ENCODE data around the gene SGPL1. TPM values are rescaled to one million over a fixed set of nuclear protein-coding genes. Genes with fewer than 3 reads are reported as not detected.

Gene SGPL1
- total RNA-seq, 1 experiment from 2014 or later: 52.6 TPM

DNA sequence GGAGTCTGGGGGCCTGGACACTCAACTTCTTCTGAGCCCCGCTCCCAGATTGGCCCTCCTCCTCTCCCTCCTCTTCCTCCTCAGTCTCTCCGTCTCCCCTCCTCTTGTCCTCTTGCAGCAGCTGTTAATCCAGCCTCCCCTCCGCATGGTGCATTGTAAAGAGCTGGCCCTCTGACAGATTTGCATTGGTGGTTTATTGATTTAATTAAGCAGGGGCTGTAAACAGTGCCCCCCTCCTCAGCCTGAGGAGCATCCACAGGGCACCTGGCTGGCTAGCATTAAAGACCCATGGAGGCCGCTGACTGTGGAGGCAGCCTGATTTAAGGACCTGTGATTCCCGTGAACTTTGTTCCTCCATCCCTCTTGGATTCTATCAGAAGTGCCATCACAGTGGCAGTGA lies 101.5 kb downstream of the SGPL1 start:
- Mint-ChIP-seq H3K9me3 (no peaks in the 10 kb centered on the region), H3K4me3 (no peak overlapping the region), H3K27me3 (ENCODE audit: low read depth) (peaks cover 15% of the 10 kb centered on the region), H3K27ac (no peak overlapping the region), H3K36me3 (ENCODE audit: insufficient read depth in 1 of 3, low read depth in 3 of 3) (no peaks in the 10 kb centered on the region), H3K4me1 (peaks cover 0 to 8% of the 10 kb centered on the region in 2 experiments; a peak in 2 of 4 replicates)
- no peak overlapping the region for H2BK12ac ChIP-seq (ENCODE audit: insufficient read length, low read depth, low read length)
- H4K20me1 ChIP-seq (ENCODE audit: control insufficient read depth, insufficient read depth, insufficient read length): peaks cover 5% of the 10 kb centered on the region
- TF ChIP-seq, protein P1, sequence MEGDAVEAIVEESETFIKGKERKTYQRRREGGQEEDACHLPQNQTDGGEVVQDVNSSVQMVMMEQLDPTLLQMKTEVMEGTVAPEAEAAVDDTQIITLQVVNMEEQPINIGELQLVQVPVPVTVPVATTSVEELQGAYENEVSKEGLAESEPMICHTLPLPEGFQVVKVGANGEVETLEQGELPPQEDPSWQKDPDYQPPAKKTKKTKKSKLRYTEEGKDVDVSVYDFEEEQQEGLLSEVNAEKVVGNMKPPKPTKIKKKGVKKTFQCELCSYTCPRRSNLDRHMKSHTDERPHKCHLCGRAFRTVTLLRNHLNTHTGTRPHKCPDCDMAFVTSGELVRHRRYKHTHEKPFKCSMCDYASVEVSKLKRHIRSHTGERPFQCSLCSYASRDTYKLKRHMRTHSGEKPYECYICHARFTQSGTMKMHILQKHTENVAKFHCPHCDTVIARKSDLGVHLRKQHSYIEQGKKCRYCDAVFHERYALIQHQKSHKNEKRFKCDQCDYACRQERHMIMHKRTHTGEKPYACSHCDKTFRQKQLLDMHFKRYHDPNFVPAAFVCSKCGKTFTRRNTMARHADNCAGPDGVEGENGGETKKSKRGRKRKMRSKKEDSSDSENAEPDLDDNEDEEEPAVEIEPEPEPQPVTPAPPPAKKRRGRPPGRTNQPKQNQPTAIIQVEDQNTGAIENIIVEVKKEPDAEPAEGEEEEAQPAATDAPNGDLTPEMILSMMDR (conservative IDR thresholded peaks at IDR 0.05): no peak
- H2AFZ ChIP-seq (ENCODE audit: low read length): no peak overlapping the region
- no CpG with 5 or more reads among the region's 5 CpGs for WGBS (ENCODE audit: extremely low coverage, insufficient read length, low lambda C conversion rate)
- no peak overlapping the region for H3K27ac ChIP-seq (ENCODE audit: insufficient read length, low read depth, low read length)
- no peaks in the 10 kb centered on the region for H3K4me1 ChIP-seq (ENCODE audit: insufficient read depth, low read length)
- no peak overlapping the region for H4K5ac ChIP-seq (ENCODE audit: insufficient read length, low read depth, low read length)
- H3T11ph ChIP-seq (ENCODE audit: low read length): no peak overlapping the region
- H3K23ac ChIP-seq (ENCODE audit: insufficient read length, low read depth, low read length): no peak overlapping the region
- no peak overlapping the region for H3K4me2 ChIP-seq (ENCODE audit: insufficient read depth, insufficient read length, low read length)
- no peak for DNase-seq
- H2BK5ac ChIP-seq (ENCODE audit: insufficient read length, low read length): no peak overlapping the region
- no peaks in the 10 kb centered on the region for H3K23me2 ChIP-seq (ENCODE audit: insufficient read length, low read depth, low read length, poor library complexity, severe bottlenecking)
- no peak overlapping the region for H4K8ac ChIP-seq (replicated peaks; ENCODE audit: insufficient read length, low read depth, low read length)
- no peaks in the 10 kb centered on the region for H3K79me2 ChIP-seq (ENCODE audit: insufficient read depth, low read length)
- H3K9ac ChIP-seq (ENCODE audit: extremely low read depth, insufficient read length, low read length): no peak overlapping the region
- H2BK20ac ChIP-seq (ENCODE audit: low read depth, low read length, poor library complexity, severe bottlenecking): no peak overlapping the region
- H3K56ac ChIP-seq (ENCODE audit: insufficient read length, low read depth, low read length): no peak overlapping the region
- no peak overlapping the region for H3K18ac ChIP-seq (ENCODE audit: insufficient read length, low read depth, low read length)
- no peak overlapping the region for H2BK15ac ChIP-seq (ENCODE audit: low read depth, low read length)
- no peak overlapping the region for H2BK120ac ChIP-seq (ENCODE audit: low read depth, low read length, poor library complexity, severe bottlenecking)
- H2AK5ac ChIP-seq (ENCODE audit: insufficient read length, low read length): no peak overlapping the region
- no peaks in the 10 kb centered on the region for H3K9me3 ChIP-seq (ENCODE audit: control insufficient read depth, low read depth, low read length)
- H3K4ac ChIP-seq (ENCODE audit: low read depth, low read length): no peak overlapping the region
- no peak overlapping the region for H3K14ac ChIP-seq (ENCODE audit: insufficient read depth, low read length)
- no peaks in the 10 kb centered on the region for H3K27me3 ChIP-seq (ENCODE audit: insufficient read depth, low read length)
- H3K79me1 ChIP-seq (ENCODE audit: insufficient read depth, low read depth, low read length, poor library complexity, severe bottlenecking): no peaks in the 10 kb centered on the region
- no peak overlapping the region for H4K91ac ChIP-seq (ENCODE audit: insufficient read length, low read depth, low read length)
